HG02943 (cell line): ENCODE data around the gene BMF.

Experiments
- ATAC-seq: cut with Tn5 transposase; IDR thresholded peaks from one replicate; pipeline ENCODE4 v1.9.1; 2021; ENCODE audit warnings: mild to moderate bottlenecking, low read depth, moderate library complexity; ENCODE audit not compliant: unreplicated experiment

BMF gene

GRCh38 chr15:40069178-40070165 lies 39.2 kb downstream of the BMF start:
- ATAC-seq = peak; percentile 73

GRCh38 chr15:40067921-40068624 lies 40.6 kb downstream of the BMF start:
- ATAC-seq = no peak

- no peak for ATAC-seq
Measured at GRCh38 chr15:40066589-40066988, 42.1 kb downstream of the BMF start.

- no peak for ATAC-seq
Measured at GRCh38 chr15:40065166-40065565, 43.5 kb downstream of the BMF start.

GRCh38 chr15:40064231-40064894 lies 44.3 kb downstream of the BMF start:
- ATAC-seq = no peak

- ATAC-seq = no peak
Measured at GRCh38 chr15:40063563-40064011, 45.1 kb downstream of the BMF start.

- ATAC-seq = no peak
Measured at GRCh38 chr15:40062816-40063562, 45.7 kb downstream of the BMF start.

- ATAC-seq = no peak
Measured at GRCh38 chr15:40061212-40061901, 47.3 kb downstream of the BMF start.

GRCh38 chr15:40060236-40060961 lies 48.3 kb downstream of the BMF start:
- ATAC-seq = no peak

- no peak for ATAC-seq
Measured at GRCh38 chr15:40059821-40060220, 48.9 kb downstream of the BMF start.

- ATAC-seq = no peak
Measured at GRCh38 chr15:40058476-40059140, 50.1 kb downstream of the BMF start.

GRCh38 chr15:40055576-40056293 lies 52.9 kb downstream of the BMF start:
- ATAC-seq = no peak

- ATAC-seq = peak; percentile 67
Measured at GRCh38 chr15:40054855-40055575, 53.7 kb downstream of the BMF start.

GRCh38 chr15:40054605-40054854 lies 54.1 kb downstream of the BMF start:
- peak; percentile 37 for ATAC-seq

GRCh38 chr15:40053831-40054604 lies 54.7 kb downstream of the BMF start:
- ATAC-seq = peak; percentile 25

GRCh38 chr15:40053079-40053830 lies 55.4 kb downstream of the BMF start:
- ATAC-seq = no peak
